A172 (cell line): ENCODE data around the gene UBAC2. TPM values are rescaled to one million over a fixed set of nuclear protein-coding genes. Genes with fewer than 3 reads are reported as not detected.

Experiments
- DNase-seq: peaks from one replicate; pipeline ENCODE4 v3.0.0-alpha.2; 2015; ENCODE audit warnings: low spot score
- total RNA-seq: library from RNA; depleted of rRNA; stranded (reverse); fragments of >200 nt; shearing (Covaris generic); gene quantifications from 2 replicates; pipeline ENCODE4 v1.2.3, GENCODE V29; 2014

UBAC2 gene
- total RNA-seq, 1 experiment from 2014 or later, result 42.2 TPM

GRCh38 chr13:99415014-99415650 lies 214.5 kb downstream of the UBAC2 start:
- no peak for DNase-seq

DNA sequence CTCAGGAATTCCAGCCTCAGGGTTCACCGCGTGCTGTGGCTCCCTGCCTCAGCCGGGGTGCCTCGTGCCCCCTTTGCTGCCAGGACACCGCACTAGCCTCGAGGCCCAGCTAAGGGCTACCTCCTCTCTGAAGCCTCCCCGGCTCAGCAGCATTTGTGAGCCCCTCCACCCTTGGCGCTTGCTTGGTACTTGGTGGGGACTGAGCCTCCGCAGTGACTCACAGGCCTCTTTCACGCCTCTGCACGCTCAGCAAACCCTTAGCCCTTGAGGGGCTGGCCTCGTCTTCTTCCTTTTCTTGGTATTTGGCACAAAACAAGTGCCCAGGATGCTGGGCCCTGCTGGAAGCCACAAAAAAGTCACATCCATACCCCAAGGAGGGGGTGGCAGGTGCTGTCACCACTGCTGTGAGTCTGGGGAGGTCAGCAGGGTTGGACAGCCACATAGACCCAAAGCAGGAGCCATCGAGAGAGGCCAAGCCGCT lies 215.2 kb downstream of the UBAC2 start:
- DNase-seq, result no peak

GRCh38 chr13:99416411-99417121 lies 215.9 kb downstream of the UBAC2 start:
- DNase-seq, result no peak

DNA sequence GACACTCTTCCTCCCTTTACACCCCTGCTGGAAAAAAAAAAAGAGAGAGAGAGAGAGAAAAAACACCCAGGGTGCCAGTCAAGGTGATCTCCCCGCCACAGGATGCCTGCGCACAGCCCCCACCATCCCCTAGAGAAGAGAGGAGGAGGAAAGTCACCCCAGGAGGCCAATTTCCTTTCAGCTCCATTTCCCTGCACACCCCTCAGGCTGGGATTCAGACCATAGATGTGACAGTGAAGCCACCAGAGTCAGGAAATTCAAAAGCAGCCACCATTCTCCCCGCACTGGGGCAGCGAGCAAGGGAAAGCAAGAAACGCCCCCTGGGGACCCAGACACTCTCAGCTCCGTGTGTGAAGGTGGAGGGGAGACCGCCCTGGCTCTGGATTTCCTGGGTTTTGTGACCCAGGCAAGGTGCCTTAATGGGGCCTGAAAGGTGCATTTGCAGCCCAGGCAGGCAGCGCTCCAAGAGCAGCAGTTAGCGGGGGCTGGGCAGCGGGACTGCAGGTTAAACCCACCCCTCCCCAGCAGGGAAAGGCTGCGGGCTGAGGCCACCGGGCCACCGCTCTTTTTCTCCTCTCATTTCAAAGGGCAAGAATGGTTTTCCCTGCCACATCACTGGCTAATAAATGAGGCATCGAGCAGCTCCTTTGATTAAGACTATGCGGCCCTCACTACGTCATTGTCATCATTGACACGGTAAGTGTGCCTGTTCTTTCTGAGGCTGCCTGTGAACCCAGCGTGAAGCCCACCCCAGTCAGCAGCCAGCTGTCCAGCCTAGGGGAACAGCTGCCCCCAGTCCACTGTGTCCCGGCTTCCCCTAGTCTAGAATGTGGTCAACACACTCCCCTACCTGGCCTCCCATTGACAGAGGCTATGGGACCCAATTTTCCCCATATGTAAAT lies 216.8 kb downstream of the UBAC2 start:
- no peak for DNase-seq

DNA sequence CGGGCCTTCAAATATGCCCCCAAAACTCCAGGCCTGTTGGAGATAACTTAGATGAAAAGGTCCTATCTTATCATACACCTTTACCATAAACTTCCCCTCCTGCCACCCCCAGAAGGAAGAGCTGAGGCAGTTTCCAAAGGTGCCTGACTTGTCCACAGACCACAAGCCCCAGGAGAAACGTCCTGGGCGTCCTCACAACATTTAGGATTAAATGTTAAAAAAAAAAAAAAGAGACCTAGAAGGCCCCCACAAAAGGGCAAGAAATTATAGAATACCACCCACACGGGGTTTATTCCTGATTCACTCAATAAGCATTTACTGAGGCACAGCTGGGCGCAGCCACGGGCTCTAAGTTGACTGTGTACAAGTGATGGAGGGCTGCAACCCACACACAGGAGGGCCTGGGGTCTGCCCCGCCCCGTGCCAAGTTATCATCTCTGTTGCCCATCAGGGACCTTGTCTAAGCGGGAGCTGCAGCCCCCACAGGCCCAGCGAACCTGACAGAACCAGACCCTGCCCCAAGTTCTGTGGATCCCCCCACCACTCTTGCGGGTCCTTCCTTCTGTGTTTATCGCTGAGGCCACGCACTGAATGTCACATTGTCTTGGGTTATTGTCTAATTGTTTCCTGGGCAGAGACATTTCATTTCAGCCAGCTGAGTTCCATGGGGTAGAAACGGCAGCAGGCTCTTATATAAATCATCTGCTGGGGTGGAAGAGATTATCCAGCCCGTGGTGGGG lies 217.6 kb downstream of the UBAC2 start:
- no peak for DNase-seq

DNA sequence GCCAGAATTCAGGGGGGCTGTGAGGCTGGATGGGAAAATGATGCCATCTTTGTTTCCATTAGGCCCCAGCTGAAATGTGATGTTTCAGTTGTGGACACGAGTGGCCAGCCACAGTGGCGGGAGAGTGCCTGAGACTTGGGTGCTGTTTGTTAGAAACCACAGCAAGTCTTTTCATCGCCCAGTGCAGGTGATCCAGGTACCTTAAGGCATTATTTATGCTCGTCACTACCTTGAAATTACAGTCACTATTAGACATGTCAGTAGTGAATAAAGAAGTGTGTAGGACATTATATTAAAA lies 218.1 kb downstream of the UBAC2 start:
- DNase-seq, result no peak

DNA sequence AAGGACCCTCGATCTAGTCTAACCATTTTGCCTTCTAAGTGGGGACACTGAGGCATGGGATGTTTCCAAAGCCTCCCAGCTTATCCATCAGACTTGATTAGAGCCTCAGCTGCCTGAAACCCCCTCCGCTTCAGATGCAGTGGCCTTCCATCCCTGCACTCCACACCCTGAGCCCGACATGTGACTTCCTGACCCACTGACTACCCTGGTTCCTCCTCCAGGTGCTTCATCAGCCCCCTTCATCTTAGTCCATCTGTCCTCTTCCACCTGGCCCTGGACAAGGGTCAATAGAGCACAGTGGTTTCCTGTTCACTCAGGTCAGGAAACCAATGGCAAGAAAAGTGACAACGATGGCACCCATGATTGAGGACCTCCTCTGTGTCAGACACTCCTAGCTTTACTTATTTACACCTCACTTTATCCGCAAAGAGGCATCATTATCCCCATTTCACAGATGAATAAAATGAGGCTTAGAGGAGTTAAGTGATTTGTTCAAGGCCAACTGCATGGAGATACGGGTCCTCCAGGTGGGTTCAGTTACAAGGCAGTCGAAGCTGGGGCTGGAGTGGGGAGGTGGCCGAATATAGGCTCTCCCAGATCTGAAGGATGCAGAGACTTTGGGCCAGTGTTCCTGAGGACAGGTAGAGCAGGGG lies 219.1 kb downstream of the UBAC2 start:
- DNase-seq, result no peak

GRCh38 chr13:99421271-99421670 lies 220.6 kb downstream of the UBAC2 start:
- no peak for DNase-seq

DNA sequence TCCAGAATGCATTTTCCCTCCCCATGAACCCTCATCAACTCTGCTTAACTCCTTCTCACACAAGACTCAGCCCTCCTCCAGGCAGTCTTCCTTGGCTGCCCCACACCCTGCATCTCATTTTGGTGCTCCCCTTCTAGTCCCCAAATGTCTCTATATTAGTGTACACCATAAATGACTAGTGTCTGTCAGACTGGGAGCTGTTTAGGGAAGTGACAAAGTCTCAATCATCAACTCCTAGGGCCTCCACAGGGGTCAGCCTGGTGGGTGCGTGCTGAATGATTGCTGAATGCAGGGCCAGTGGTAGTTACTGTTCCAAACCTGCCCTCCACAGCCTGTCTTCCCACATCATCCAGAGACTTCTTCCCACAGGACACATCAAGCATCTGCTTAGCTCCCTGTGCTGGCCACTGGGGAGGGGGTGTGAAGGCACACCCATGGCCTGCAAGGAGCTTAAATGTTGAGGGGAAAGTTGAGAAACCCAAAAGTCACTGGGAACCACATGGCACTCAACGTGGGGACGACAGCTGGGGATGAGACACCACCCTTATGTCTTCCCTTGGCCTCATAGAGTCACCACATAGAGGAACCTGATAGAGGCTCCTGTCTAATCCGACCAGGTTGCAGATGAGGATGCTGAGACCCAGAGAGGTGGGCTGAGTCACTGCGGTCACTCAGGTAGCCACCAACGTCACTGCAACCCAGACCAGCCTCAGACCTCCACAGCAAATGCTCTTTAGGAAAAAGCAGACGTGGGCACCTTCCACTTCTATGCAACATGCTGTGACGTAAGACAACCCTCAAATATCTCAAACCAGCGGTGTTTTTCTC lies 221.3 kb downstream of the UBAC2 start:
- no peak for DNase-seq

DNA sequence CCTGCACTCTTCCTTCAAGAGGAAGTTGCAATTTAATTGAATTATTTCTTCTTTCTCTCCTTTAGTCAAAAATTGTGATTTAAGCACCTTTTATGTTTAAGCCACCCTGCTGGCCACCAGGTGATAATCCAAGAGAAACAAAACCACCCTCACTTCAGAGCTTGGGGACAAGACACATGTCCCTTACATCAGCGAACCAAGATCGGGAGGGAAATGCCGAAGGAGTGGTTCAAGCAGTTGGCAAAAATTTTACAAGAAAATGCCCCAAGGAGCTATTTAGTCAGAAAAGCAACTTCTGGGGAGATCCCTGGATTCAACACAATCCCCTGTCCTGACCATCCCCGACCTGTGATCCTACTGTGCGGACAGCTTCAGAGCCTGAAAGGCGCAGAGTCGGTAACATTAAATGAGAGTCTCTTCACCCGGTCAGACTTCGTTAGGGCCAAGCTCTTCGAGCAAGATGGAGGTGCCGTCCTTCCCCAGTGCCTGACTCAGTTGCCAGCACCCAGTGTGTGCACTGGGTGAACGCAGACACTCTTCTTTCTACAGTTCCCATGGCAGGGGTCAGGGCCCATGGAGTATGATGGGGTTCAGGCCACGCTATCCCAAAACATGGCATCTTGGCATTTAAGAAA lies 222.0 kb downstream of the UBAC2 start:
- no peak for DNase-seq

- DNase-seq, result no peak
Measured at GRCh38 chr13:99425485-99426341, 225.1 kb downstream of the UBAC2 start.

DNA sequence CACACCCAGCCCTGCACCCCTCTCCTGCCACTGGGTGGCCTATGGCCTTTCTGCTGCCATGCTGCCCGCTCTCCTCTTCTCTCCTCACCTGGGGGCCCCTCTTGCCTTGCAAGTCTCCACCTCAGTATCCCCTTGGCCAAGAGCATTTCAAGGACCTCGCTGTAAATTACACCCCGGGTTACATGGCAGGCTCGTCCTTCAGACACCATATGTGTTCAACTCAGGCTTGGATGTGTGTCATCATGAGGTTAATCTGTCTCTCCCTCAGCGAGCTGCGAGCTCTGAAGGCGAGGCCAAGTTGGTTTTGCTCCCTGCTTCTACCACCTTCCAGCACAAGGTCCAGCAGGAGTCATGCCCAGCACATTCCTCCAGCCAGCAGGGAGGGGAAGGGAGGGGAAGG lies 225.8 kb downstream of the UBAC2 start:
- DNase-seq, result no peak

DNA sequence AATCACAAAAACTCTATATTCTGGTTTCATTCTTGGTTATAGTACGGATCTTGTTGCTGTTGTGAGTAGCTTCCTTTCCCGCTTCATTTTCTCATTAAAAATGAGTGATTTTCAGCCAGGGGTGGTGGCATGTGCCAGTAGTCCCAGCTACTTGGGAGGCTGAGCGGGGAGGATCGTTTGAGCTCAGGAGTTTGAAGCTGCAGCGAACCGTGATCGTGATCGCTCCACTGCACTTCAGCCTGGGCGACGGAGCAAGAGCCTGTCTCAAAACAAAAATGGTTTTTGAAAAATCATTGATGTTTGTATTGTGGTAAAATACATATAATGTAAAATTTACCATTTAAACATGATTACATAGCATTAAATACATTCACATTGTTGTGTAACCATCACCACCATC lies 229.0 kb downstream of the UBAC2 start:
- no peak for DNase-seq

- no peak for DNase-seq
Measured at GRCh38 chr13:99431927-99432608, 231.4 kb downstream of the UBAC2 start.

GRCh38 chr13:99432609-99433542 lies 232.2 kb downstream of the UBAC2 start:
- DNase-seq, result peak; percentile 77

DNA sequence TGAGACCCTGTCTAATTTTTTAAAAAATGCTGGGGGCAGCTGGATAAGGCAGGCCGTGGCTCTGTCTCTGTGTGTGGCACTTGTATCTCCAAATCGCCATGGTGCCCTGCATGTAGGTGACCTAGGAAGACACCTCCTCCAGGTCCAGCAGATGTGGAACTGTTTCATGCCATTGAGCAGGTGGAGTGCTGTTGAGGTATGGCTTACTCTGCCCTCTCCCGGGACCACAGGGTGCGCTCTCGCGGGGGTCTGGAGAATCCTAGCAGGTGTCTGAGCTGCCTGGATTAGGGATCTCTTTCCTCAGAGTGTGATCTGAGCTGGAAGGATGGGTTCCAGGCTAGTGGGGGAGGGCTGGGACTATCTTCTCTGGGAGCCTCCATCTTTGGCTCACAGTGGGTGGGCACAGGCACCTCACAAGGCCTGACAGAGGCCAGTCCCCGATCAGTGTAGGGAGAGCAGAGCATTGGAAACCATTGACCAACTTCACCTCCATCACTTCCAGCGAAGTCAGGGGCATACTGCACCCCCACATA lies 233.0 kb downstream of the UBAC2 start:
- DNase-seq, result no peak

- DNase-seq, result no peak
Measured at GRCh38 chr13:99434258-99434788, 233.7 kb downstream of the UBAC2 start.
